RWPE2 (cell line): Measurements from ENCODE around the gene KCNB1.
A peak's percentile ranks its signal among the peaks of the same experiment; 100 is the strongest.
"Not testable (repeated sequence)": the region's sequence is repeated elsewhere in the genome, so short reads cannot be mapped to it uniquely, and the experiment has no call there.

Source experiments
- ATAC-seq: fragments of 200-7000 bp; cut with Tn5 transposase; 3 replicates; pipeline ENCODE4 v1.9.1; 2021; ENCODE audit warnings: low read depth
- DNase-seq: peaks from one replicate; pipeline ENCODE4 v3.0.0-alpha.2; 2020; ENCODE audit warnings: low spot score
- H3K27ac ChIP-seq: fragments of 450-650 bp; 2 replicates; pipeline ENCODE4 v1.5.1; 2017; ENCODE audit warnings: mild to moderate bottlenecking; ENCODE audit not compliant: poor library complexity, severe bottlenecking
- H3K27me3 ChIP-seq: fragments of 250-450 bp; sonication (Bioruptor Pico); 2 replicates; pipeline ENCODE4 v1.5.1; 2021; ENCODE audit warnings: mild to moderate bottlenecking, moderate library complexity; ENCODE audit not compliant: insufficient read depth, poor library complexity, severe bottlenecking
- H3K36me3 ChIP-seq: fragments of 250-450 bp; sonication (Bioruptor Pico); 2 replicates; pipeline ENCODE4 v1.5.1; 2020; ENCODE audit warnings: low read depth, mild to moderate bottlenecking, moderate library complexity
- H3K4me1 ChIP-seq: fragments of 250-450 bp; sonication (Bioruptor Pico); 2 replicates; pipeline ENCODE4 v1.5.1; 2021; ENCODE audit warnings: mild to moderate bottlenecking, moderate library complexity; ENCODE audit not compliant: insufficient read depth, poor library complexity, severe bottlenecking
- H3K4me3 ChIP-seq: fragments of 250-450 bp; sonication (Bioruptor Pico); 2 replicates; pipeline ENCODE4 v1.5.1; 2021; ENCODE audit warnings: mild to moderate bottlenecking, moderate library complexity; ENCODE audit not compliant: severe bottlenecking
- H3K9me3 ChIP-seq: fragments of 250-450 bp; sonication (Bioruptor Pico); 2 replicates; pipeline ENCODE4 v1.5.1; 2021; ENCODE audit warnings: mild to moderate bottlenecking, moderate library complexity; ENCODE audit not compliant: severe bottlenecking
- CTCF ChIP-seq: fragments of 450-650 bp; IDR thresholded peaks from one replicate; pipeline ENCODE4 v1.5.1; 2017; ENCODE audit warnings: mild to moderate bottlenecking, moderate library complexity; ENCODE audit not compliant: poor library complexity, severe bottlenecking

The KCNB1 gene

GRCh38 chr20:49318430-49319207 is 163.8 kb downstream of the KCNB1 start:
- DNase-seq (no peak), ATAC-seq (peak; percentile 30)
- TF ChIP-seq CTCF, result no peak
- Histone ChIP-seq H3K4me3 (peak overlapping the region; percentile 3), H3K9me3 (no peaks in the 10 kb centered on the region), H3K27ac (no peak overlapping the region), H3K27me3 (peaks cover 70% of the 10 kb centered on the region), H3K36me3 (no peaks in the 10 kb centered on the region), H3K4me1 (no peaks in the 10 kb centered on the region)

GRCh38 chr20:49318091-49318429 is 164.4 kb downstream of the KCNB1 start:
- no peak overlapping the region for H3K4me3 ChIP-seq
- H3K36me3 ChIP-seq, result no peaks in the 10 kb centered on the region
- ATAC-seq (peak; percentile 1; the same call in 1 of the 3 replicates), DNase-seq (no peak)
- peaks cover 70% of the 10 kb centered on the region for H3K27me3 ChIP-seq
- H3K27ac ChIP-seq, result no peak overlapping the region
- no peak for TF ChIP-seq CTCF
- H3K4me1 ChIP-seq, result no peaks in the 10 kb centered on the region
- H3K9me3 ChIP-seq, result no peaks in the 10 kb centered on the region

- Histone ChIP-seq H3K4me3 (no peak overlapping the region), H3K4me1 (no peaks in the 10 kb centered on the region), H3K36me3 (no peaks in the 10 kb centered on the region), H3K27ac (no peak overlapping the region), H3K27me3 (peaks cover 70% of the 10 kb centered on the region), H3K9me3 (no peaks in the 10 kb centered on the region)
- no peak for ATAC-seq
- TF ChIP-seq CTCF, result no peak
- no peak for DNase-seq
Observed at GRCh38 chr20:49316704-49317103, 165.8 kb downstream of the KCNB1 start.

- Histone ChIP-seq H3K27me3 (peaks cover 64% of the 10 kb centered on the region), H3K9me3 (no peaks in the 10 kb centered on the region), H3K4me1 (peaks cover 5% of the 10 kb centered on the region), H3K36me3 (no peaks in the 10 kb centered on the region), H3K4me3 (no peak overlapping the region), H3K27ac (no peak overlapping the region)
- ATAC-seq (no peak), DNase-seq (no peak)
- no peak for TF ChIP-seq CTCF
Observed at GRCh38 chr20:49315580-49315979, 166.9 kb downstream of the KCNB1 start.

- peaks cover 48% of the 10 kb centered on the region for H3K27me3 ChIP-seq
- not testable (repeated sequence) for ATAC-seq, DNase-seq
Observed at GRCh38 chr20:49314052-49314451, 168.4 kb downstream of the KCNB1 start.

More at GRCh38 chr20:49314052-49314451, 168.4 kb downstream of the KCNB1 start:
- not testable (repeated sequence) for H3K4me1 ChIP-seq, H3K9me3 ChIP-seq, H3K4me3 ChIP-seq, H3K36me3 ChIP-seq, H3K27ac ChIP-seq
